ENCODE data around the gene LILRA5.

DNA sequence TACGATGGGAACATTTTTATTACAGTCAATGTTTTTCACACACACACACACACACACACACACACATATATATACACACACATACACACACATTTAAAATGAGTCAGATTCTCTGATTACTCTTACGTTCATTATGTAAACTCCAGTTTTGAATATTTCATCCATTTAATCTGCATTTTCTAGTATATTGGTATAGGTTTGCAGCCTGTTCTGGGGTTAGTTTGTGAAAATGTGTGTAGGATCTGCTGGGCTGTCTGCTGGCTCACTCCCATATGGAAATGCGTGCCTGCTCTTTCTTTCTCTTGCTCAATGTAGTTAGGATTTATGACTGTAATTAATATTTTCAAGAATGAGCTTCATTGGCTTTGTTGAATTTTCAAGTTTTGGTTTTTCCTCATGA lies 39.1 kb downstream of the LILRA5 start:
- TF ChIP-seq CTCF (conservative IDR thresholded peaks at IDR 0.05; ENCODE audit: low read depth, low read length) = no peak
- TF ChIP-seq MAZ (IDR thresholded peaks at IDR 0.05; ENCODE audit: borderline replicate concordance, low read depth, low read length) = no peak

All from IMR-90 (cell line).